ENCODE measurements around the gene RPL13.

The RPL13 gene

DNA sequence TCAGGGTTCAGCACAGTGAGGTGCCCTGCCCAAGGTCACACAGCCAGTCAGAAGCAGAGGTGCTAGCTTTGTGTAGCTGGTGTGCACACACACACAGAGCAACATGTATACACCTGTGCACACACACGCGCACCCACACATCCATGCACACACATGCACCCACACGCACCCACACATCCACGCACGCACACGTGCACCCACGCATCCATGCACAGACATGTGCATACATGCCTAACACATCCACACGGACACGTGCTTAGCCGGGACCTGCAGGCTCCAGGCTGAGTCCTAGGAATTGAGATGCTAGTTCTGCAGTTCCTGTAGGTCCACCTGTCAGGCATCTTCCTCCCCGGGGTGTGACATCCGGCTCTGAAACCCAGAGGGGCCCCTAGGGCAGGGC is 39.9 kb downstream of the RPL13 start:
- DNase-seq: no peak

DNA sequence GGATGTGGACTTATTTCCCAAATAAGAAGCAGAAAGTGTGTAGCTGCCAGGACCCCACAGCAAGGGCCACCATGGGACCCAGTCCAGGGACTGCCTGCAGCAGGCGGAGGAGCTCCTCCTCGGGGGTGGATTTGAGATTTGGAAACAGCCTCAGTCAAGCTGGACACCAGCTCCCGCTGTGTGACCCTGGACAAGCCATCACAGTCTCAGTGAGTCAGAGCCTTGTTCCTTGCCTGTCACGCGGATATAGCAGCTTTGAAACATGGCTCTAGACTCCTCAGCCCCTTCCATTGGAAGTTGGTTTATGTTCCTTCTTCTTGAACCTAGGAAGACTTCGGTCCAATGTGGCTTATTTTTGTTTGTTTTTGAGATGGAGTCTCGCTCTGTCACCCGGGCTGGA is 40.5 kb downstream of the RPL13 start:
- DNase-seq: no peak

DNA sequence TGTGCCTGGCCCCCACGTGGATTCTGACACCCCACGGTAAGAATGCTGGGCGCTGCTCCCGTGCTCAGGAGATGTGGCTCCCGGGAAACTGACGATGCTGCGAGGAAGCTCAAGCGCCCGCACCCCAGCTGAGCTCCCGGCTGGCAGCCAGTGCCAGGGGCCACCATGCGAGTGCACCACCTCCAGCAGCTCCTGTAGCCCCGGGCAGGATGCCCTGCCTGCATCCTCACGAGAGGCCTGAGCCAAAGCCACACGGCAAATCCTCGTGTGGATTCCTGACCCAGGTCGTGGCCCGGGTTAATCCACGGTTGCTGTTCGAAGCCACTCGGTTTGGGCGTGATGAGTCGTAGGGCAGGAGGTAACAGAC is 41.4 kb downstream of the RPL13 start:
- DNase-seq: no peak

DNA sequence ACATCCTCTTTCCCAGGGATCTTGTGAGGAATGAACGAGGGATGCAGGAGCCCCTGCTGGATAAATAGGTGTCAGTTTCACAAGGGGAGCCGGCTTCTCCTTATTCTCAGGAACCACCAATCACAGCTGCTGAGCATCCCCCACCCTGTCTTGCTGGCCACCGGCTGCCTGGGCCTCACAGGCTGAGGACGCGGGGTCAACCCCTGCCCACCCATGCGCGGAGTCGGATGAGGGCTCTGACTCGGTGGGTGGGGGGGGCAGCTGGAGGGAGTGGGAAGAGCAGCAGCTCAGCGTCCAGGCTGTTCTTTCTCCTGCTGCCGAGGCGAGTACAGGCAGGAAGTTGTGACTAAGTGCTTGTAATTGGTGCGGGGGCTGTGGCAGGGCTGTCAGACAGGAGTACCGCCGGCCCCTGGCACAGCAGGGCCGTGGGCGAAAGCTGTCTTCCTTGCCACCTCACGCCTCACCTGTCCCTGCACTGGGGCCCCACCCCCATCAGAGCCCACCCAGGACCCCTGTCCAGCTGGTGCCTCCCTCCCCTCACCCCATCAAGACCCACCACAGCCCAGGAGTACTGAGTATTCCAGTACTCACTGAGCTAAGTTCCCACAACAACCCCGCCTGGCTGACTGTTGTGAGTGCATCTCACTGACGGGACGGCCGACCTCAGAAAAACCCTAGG is 41.9 kb downstream of the RPL13 start:
- DNase-seq: peak; percentile 53

DNA sequence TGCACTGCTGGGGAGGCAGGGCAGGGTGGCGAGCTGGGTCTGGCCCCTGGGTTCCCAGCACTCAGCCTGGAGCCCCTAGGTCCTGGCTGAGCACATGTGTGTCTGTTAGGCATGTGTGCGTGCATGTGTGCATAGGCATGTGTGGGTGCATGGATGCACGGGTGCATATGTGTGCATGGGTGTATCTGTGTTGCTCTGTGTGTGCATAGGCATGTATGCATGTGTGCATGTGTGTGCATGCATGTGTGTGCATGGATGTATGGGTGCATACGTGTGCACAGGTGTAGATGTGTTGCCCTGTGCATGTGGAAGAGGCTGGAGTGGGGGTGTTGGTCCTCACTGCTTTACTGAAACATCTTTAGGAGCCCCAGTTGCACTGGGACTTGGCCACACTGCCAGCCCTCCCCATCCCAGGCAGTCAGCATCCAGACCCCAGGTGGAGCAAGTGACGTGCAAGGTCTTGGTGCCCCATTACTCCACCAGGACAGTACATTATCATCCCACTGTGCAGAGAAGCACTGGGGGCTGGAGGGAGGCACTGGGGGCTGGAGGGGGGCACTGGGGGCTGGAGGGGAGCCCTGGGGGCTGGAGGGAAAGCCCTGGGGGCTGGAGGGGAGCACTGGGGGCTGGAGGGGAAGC is 42.6 kb downstream of the RPL13 start:
- DNase-seq: no peak

DNA sequence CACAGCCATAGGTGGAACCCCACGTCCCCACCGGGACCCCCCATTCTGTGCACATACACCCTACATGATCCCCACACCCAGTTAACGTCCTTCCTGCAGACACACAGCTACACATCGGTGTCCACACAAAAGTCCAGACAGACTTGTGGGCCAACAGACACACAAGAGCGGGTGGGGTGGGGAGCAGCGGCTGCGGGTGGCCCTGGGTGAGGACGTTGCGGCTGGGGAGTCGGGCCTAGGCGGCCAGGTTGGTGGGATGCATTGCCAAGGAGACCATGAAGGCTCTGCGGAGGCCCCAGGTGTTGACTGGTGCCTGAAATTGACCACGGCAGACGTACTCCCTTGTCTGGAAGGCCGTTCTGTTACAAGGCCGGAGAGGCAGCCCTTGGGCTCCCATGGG is 44.3 kb downstream of the RPL13 start:
- no peak for DNase-seq

DNA sequence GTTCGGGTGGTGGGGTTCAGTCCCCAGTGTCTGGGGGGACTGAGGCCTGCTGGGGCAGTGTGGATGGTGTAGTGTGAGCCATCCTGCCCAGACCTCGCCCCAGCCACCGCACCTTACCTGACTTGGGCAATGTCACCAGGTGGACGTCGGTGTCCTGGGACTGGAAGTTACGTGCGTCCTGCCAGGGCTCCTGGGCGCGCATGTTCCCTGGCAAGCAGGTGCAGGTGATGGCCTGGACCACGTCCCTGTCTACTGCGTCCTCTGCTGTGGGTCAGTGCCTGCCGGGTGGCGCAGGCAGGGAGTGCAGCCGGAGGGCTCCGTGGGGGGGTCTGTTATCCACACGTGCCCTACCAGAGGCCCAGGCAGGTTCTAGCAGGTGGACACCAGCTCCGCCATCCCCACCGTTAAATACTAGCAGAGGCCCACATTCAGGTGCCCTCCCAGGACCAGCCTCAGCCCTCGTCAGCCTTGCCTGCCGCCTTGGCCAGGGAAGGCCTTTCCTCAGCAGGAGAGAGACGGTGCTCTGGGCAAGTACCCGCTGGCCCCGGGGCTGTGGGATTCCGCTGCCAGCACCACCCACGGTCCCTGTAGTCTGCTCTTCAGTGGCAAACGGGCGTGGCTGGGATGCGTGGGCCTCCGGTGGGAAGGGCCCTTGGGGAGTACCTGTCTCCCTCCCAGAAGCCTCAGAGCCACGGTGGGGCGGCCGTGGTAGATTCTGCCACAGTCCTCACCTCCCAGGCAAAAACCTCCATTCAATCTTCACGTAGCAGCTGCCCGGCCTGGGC is 44.9 kb downstream of the RPL13 start:
- DNase-seq: no peak

DNA sequence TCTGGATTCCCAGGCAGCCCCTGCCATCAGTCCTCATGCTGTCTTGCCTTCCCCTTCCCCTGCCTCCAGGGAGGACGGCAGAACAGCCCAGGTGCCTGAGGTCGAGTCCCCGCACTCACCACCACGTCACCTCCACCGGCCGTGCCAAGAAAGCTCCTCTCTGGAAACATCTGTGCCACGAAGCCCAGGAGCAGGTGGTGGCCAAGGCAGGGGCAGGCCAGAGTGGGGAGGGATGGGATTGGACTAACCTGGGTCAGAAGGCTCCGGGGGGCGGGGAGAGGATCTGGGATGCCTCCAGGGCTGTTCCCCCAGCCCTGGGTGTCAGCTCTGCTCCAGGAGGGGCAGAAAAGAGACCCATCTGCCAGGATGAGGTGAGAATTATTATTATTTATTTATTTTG is 45.5 kb downstream of the RPL13 start:
- DNase-seq: no peak

DNA sequence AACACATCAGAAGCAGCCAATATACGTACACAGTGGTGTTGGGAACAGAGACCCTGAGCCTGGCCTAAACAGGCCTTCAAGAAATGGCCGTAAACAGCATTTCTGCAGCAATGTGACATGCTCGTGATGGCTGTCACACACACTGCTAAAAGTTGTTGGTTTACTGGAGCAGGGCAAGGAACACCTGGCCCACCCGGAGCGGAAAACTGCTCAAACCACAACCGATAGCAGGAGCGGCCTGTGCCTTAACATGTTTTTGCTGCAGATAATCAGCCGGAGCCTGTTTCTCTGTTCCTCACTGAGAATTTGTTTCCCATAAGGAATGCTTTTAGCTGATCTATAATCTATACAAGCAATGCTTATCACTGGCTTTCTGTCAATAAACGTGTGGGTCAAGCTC is 47.0 kb downstream of the RPL13 start:
- DNase-seq: no peak

DNA sequence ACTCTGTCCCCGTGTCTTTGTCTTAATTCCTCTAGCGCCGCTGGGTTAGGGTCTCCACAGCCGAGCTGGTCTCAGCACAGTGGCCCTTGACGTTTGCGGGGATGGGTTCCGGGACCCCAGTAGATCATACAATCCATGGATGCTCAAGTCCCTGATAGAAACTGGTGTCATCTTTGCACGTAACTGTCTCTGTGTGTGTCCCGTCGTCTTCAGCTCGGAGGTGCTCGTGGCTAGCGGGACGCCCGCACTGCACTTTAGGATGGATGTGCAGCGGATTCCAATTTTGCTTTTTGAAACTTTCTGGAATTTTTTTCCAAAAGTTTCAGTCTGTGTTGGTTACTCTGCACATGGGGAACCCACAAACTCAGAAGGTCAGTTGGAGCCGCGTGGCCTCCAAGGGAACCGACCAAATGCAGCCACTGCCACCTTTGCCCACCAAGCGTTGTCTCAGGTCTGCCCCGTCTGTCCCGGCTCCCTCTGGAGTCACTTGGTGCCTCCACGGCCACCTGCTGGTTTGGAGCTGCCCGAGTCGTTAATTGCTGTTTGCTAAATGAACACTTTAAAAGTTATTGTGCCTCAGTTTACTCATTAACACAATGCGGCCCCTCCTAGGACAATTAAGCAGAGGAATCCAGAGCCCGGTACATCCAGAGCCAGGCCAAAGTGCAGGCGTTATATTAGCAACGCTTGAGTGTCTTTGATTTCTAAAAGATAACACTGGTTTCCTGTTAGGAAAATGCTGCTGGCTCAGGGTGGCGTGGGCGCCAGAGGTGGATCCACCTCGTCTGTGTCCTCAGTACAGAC is 47.7 kb downstream of the RPL13 start:
- DNase-seq: no peak

DNA sequence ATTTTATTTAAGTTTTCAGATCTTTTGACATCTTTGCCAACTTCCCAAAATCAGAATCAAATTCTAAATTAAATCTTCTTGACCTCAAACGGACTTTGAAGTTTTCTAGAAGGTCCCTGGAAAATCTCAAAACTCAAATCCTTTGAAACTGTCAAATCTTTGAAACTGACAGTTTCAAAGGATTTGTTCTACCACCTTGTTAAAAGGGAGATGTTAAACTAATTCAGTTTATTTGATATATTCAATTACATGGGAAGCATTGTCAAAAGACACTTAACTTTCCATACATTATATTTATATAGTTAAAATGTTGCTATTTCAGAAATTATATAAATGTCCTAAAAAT is 49.6 kb downstream of the RPL13 start:
- no peak for DNase-seq

DNA sequence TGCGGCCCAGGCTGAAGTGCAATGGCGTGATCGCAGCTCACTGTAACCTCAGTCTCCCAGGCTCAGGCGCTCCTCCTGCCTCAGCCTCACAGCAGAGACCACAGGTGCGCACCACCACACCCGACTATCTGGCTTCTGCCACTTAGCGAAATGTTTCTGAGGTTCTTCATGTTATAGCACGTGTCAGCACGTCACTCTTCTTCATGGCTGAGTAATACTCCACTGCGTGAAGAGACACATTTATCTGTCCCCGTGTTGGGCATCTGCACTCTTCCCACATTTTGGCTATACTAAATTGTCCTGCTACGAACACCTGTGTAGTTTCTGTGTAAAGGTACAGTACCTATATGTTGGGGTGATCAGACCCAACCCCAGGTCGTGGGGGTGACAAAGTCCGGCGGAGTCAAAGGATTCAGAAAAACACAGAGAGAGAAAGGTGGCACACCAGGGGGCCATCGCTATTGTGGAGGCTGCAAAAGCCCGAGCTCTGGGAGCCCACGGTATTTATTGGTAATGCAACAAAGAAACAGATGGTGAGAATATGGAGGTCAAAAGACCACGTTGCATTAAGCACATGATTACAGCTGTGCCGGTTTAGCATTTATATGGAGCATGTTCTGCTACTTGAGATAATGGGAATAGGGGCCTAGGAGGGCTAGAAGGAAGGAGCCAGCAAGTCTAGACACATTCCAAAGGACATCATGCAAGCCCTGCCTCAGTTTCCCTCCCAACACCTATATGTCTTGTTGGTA is 52.1 kb downstream of the RPL13 start:
- DNase-seq: no peak

DNA sequence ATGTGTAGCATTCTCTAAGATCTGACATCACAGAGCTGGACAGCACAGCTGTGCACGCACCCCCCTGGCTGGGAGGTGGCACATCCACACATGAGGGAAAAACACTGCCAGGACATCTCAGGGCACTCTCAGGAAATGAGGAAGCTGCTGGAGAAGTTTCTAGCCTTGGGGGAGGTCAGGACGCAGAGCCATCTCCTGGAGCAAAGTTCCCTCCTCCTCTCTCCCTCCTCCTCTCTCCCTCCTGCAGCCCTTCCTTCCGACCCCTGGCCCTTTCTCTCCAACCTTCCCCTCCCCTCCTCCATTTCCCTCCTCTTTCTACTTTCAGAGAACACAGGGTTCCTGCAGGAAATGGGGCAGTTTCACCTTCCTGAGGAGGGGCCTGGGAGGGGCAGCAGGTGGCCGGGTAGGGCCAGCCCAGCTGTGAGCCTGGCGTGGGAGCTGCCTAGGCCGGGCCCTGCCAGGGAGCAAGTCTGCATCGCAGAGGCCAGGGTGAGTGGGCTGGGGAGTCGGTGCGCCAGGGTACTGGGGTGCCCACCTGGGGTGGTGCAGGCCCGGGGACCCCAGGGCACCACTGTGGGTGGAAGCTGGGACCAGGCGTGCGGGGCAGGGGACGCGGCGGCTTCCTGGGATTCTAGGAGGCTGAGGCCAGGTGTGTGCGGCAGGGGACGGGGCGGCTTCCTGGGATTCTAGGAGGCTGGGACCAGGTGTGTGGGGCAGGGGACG is 52.9 kb downstream of the RPL13 start, which contains the start of gene DPEP1:
TSS of gene DPEP1 (plus strand) at position 412 of the 723 bp plus-strand sequence. CDS start 16,769 bp downstream, outside the sequence.
- DNase-seq: no peak

DNA sequence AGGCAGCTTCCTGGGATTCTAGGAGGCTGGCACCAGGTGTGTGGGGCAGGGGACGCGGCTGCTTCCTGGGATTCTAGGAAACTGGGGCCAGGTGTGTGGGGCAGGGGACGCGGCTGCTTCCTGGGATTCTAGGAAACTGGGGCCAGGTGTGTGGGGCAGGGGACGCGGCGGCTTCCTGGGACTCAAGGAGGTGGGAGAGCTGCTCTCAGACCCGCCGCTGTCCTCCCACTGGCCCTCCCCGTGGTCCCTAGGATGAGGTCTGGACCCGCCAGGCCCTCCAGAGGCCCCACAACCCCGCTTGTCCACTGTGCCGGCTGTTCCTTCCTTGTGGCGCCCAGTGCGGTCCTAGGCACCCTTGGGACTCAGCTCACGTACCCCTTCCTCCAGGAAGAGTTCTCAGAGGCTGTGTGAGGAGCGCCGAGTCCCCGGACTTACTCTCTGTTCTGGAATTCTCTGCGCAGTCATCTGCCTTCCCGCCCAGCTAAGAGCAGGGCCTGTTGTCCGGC is 53.5 kb downstream of the RPL13 start:
- no peak for DNase-seq
